HG03565 (cell line): ENCODE measurements around the gene LITAF.
"Not testable (repeated sequence)": the region's sequence is repeated elsewhere in the genome, so short reads cannot be mapped to it uniquely, and the experiment has no call there.

Experiments
- ATAC-seq: cut with Tn5 transposase; IDR thresholded peaks from one replicate; pipeline ENCODE4 v1.9.1; 2021; ENCODE audit warnings: mild to moderate bottlenecking, moderate library complexity; ENCODE audit not compliant: unreplicated experiment

The LITAF gene

DNA sequence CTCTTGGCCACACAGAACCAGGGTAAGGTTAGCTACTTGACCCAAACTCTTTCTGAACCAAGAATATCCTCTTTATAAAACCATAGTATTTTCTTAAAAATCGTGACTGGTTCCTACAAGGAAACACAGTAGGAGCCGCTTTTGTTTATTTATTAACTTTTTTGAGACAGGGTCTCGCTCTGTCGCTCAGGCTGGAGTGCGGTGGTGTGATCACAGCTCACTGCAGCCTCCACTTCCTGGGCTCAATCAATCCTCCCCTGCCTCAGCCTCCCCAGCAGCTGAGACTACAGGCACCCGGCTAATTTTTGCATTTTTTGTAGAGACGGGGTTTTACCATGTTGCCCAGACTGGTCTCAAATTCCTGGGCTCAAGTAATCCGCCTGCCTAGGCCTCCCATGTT, 14.7 kb upstream of the LITAF start:
- no peak for ATAC-seq

DNA sequence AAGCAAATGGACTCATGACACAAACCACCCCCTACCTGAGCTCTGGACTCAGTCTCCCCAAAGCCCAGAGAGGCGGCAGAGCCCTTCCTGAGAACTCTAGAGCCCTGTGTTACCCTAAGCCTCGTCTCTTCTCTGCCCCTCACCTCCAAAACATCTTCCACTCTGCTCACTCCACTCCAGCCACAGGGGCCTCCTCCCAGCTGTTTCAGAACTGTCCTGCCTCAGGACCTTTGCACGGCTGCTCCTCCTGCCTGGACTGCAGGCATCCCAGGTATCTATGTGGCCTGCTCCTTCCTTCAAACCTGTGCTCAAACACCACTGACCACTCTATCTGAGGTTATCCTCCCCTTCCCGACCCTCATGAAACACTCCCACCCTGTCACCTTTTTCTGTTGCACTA, 12.9 kb upstream of the LITAF start:
- no peak for ATAC-seq

DNA sequence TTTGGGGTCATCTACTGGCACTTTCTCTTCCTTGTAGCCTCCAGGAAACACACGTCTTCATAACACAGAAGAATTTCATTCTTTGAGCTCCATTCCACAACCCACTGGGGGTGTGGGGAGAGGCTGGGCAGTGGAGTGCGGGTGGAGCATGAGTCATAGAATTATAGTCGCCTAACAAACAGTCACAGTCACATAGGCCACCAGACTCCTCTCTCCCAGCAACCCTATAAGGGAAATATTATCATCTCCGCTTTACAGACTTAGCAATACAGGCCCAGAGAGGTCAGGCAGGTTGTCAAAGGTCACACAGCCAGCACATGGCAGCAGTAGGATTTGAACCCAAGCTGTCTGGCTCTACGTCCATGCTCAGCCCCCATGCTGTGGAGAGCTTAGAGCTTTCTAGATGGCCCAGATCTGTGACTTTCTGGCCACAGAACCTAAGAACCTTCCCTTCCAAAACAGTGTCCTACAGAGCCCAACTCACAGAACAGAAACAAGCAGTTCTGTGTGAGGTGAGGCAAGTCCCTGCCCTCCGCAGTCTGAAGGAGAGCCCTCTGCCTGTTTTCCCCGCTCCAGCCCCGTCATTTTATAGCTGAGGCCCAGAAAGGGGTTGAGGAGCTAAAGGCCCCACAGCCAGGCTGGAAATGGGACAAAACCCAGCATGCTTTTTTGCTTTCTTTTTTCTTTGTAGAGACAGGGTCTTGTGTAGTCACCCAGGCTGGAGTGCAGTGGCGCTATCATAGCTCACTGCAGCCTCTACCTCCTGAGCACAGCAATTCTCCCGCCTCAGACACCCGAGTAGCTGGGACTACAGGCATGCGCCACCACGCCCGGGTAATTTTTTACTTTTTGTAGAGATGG, 10.7 kb upstream of the LITAF start:
- no peak for ATAC-seq

DNA sequence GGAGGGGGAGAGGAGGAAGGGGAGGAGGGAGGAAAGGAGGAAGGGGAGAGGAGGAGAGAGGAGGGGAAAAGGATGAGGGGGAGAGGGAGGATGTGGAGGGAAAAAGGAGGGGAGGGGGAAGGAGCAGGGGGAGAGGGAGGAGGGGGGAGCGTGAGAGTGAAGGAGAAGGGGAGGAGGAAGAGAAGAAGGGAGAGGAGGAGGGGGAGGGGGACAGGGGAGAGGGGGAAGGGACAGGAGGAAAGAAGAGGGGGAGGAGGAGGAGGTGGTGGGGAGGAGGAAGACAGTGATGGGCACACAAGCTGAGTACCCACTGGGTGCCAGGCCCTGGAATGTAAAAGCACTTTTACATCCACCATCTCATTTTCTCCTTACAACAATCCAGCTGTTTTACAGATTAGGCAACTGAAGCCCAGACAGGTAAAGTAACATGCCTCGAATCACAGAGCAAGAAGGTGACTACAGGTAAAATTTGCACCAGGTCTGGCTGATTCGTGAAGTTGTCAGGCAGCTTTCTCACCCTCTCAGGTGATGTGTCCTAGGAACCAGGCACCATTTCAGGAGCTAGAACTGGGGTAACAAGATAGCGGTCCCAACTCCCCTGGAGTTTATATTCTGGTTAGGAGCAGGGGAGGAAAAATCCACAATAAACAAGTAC, 10.0 kb upstream of the LITAF start:
- no peak for ATAC-seq

DNA sequence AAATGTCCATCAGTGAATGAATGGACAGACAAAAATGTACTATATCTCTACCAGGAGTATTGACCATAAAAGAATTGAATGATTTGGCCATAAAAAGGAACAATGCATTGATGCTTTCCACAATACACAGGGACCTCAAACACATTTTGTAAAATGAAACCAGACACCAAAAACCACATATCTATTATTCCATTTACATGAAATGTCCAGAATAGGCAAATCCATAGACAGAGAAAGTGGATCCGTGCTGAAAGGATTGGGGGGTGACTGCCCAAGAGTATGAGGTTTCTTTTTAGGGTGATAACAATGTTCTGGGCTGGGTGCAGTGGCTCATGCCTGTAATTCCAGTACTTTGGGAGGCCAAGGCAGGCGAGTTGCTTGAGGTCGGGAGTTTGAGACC, 6.9 kb upstream of the LITAF start:
- no peak for ATAC-seq

DNA sequence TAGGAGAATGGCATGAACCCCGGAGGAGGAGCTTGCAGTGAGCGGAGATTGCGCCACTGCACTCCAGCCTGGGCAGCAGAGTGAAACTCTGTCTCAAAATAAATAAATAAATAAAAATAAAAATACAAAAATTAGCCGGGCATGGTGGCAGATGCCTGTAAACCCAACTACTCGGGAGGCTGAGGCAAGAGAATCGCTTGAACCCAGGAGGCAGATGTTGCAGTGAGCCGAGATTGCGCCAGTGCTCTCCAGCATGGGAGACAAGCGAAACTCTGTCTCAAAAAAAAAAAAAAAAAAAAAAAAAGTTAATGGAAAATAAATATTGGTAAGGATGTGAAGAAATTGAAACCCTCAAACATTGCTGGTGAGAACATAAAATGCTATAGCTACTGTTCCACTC, 6.4 kb upstream of the LITAF start:
- ATAC-seq, result not testable (repeated sequence)

DNA sequence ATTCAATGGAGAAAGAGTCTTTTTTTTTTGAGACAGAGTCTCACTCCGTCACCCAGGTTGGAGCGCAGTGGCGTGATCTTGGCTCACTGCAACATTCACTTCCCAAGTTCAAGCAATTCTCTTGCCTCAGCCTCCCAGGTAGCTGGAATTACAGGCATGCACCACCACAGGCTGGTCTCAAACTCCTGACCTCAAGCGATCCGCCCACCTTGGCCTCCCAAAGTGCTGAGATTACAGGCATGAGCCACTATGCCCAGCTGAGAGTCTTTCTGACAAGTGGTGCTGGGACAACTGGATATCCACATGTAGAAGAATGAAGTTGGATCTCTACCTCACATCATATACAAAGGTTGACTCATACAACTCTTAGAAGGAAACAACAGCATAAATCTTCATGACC, 4.9 kb upstream of the LITAF start:
- not testable (repeated sequence) for ATAC-seq

DNA sequence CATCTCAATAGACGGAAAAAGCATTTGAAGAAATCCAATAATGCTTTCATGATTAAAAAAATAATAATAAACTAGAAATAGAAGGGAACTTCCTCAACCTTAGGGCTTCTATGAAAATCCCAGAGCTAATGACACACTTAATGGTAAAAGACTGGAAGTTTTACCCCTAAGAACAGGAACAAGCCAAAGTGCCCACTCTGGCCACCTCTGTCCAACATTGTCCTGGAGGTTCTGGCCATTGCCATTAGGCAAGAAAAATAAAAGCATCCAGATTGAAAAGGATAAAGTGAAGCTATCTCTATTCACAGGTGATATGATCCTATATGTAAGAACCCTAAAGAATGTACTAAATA, 2.5 kb upstream of the LITAF start:
- no peak for ATAC-seq

DNA sequence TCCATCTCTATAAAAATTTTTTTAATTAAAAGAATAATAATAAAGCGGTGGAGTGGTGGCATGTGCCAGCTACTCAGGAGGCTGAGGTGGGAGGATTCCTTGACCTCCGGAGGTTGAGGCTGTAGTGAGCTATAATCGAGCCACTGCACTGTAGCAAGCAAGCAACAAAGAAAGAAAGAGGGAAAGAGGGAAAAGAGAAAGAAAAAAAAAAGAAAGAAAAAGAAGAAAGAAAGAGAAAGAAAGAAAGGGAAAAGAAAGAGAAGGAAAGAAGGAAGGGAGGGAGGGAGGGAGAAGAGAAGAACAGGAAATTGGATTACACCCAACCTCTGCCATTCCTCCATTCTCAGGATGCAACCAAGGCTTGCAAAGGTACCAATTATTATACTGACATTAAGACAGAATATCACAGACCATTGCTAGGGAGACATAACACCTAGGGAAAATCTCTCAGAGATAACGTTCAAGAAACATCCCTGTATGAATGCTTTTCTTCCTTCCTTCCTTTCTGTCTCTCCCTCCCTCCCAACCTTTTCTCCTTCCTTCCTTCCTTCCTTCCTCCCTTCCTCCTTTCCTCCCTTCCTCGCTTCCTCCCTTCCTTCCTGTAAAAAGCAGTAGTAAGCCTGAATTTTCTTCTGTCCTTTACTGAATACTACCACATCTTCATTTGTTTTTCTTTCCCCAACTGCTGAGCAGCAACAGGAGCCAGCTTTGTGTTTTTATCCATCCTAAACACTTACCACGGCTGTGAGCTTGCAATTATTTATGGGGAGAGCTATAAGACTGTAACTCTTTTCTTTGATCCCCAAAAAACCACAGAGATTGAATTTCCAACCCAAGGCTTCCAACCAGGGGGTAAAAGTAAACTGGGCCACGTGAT, 1.8 kb upstream of the LITAF start:
- no peak for ATAC-seq

DNA sequence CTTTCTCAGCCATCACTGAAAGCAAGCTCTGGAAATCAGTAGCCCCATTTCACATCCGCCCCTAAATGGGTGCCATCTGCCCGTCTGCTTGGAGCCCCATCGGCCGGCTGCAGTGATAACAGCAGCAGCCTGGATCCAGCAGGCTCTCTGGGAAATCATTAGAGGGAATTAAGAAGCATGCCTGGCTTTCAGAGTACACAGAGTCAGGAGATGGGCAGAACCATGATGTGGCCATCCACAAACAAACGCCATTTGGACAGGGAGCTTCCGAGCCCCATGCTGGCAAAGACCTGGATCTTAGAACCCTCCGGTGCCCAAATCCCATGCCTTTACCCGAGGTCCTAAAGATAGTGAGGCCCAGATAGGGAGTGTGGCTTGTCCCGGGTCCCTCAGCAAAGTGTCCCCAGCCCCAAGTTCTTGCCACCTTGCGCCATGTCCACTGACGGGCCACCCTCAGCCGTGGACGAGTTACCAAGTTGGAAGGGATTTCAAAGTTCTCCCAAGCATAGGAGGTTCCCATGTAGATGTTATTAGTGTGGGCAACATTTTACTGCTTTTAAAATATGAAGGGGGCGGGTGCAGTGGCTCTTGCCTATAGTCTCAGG, 1.0 kb upstream of the LITAF start:
- no peak for ATAC-seq

DNA sequence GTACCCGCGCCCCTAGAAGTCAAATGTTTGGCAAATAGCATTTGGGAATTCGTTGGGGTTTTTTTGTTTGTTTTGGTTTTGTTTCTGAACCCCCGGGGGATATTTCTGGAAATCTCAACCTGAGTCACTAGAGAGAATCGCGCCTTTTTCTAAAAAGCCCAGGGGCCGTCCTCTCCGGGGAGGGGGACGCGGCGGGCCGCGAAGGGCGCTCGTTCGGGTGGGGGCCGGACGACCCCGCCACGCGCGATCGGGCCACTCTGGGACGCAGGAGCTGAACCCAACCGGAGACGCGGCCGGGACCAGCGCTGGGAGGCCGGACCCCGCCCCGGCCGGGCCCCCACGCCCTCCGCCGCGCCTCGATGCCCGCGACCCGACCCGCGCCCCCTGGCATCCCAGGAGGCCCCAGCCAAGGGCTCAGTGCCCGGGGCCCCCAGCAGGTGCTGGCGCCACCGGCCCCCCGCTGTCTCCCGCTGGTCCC, 302 bp downstream of the LITAF start:
- ATAC-seq, result no peak

DNA sequence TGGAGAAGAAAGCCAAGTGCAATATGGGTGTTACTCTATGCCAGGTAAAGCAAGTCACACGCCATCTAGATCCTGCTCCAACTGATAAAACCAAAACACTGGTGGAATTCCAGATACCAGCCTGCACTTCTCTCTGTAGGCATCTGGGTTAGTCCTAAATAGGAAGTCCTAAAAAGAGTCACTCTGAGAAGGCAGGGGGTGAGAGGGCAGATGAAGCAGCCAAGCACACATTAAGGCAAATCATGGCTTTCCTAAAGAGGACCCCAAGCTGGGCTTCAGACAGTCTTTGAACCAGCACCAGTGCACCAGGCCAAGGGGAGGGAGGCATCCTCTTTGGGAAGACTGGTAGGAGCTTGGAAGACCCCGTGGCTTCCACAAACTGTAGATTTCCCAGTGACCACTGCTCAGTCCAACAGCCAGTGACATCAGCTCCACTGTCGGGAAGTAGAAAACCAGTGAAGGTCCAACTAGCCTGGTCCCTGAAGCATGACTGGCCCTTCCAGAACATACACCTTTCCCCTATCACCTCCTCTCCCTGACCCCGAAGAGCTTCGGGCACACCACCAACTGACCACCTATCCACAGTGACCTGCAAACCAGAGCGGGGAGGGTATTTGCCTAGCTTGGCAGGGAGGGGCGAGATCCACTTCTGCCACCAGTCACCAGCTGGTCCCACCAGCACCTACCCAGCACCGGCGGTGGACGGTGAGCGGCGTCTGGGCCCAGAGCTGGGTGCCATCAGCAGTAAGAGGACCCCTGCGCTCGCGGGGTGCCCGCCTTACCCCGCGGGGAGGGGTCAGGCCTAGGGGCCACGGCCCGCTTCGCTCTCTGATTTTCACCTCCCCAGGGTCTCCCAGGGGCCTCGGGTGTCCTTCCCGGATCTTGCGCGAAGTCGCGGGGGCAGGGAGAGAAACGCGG, 1.0 kb downstream of the LITAF start:
- ATAC-seq, result no peak

DNA sequence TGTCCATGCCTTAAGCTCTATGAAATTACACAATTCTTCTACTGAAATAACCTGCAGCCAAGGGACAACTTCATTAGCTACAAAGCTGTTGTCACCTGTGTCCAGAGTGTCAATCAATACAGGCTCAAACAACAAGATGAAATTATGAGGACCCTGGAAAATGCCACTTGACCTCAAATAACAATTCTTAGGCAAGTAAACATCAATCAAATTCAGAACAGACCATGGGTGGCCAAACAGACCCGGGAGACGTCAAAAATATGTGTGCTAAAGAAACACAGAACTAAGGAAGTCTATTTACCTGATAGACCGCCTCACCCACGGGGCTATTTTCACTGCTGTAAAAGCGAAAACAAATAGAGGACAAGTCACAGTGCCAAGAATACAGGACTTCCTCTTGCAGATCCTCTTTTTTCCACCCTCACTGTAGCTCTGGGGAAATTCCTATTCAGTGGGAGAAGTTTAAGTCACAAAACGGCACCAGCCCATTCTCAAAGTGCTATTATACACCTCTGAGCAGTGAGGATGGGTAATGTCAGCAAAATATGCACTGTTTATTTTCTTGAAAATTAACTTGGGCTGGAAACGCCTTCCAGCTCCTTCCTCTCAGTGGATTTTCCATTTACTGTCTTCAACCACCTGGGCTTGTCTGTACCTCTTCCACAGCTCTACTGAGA, 2.7 kb downstream of the LITAF start:
- ATAC-seq, result no peak

DNA sequence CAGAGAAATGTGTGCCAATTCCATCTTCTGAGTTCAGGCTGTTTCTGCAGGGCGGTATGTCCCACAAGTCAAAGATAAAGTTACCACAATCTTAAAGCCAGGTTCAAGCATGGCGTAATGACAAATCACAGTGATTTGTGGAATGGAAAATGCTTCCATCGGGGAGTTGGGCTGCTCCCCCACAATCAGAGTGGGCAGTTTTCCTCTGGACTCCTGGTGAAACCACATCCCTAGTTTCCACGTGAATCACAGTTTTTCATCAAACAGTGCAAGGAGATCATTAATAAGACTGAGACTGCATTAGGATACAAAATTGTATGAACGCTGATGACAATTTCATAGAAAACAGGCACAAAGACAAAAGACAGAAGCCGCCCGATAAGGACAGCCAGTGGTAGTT, 3.6 kb downstream of the LITAF start:
- ATAC-seq, result no peak

DNA sequence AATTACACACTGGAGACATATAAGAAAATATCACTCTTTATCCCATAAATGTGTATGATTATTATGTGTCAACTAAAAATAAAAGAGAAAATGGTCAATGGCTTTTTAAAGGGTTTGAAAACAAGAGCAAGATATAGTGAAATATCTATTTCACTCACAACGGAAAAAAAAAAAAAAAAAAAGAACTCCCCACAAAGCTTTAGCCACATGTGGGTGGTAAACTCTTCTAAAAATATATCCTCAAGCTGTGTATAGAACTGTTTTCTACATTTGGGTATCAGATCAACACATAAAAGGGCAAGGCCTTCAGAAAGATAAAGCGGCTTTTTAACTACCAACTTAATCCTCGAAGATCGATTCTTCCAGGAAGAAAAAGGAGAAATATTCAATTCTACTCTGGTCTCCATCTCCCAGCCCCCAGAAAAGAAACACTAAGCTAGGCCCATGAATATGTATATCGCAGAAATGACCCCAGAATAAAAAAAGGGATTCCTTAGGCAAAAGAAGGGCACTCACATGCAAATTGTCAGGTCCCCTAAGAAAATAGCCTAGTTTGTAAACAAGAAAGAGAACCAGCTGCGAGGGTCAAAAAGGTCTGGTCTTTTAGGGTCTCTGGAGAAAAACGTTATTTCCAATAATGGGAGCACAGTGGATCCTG, 4.4 kb downstream of the LITAF start:
- ATAC-seq, result no peak

DNA sequence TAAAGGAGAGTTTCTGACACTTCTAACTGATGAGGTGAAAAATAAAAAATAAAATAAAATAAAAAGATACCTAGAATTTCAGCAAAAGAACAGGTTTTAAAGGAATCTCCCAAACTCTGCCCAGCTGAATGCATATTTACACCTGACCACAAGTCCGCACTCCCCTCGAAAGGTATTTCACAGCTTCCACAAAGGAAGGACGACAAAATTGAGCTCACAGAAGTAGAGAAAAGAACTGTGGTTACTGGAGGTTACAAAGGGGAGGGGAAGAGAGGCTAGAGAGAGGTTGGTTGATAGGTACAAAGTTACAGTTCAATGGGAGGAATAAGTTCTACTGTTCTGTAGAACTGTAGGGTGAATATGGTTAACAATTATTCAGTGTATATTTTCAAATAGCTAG, 5.0 kb downstream of the LITAF start:
- ATAC-seq, result no peak

DNA sequence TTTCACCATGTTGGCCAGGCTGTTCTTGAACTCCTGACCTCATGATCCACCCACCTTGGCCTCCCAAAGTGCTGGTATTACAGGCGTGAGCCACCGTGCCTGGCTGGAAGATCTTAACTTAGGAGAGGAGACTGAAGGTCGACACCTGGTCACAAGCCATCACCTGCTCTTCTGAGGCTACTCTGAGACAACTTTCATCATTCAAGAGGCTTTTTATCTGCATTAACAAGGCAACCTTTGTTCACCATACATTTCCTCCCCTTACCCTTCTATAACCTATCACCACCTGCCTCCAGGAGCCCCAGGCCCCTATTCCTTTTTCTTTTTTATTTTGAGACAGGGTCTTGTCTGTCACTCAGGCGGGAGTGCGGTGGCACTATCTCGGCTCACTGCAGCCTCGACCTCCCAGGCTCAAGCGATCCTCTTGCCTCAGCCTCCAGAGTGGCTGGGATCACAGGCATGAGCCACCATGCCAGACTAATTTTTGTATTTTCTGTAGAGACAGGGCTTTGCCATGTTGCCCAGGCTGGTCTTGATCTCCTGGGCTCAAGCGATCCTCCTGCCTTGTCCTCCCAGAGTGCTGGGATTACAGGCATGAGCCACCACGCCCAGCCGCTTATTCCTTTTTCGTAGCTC, 6.2 kb downstream of the LITAF start:
- ATAC-seq, result no peak

DNA sequence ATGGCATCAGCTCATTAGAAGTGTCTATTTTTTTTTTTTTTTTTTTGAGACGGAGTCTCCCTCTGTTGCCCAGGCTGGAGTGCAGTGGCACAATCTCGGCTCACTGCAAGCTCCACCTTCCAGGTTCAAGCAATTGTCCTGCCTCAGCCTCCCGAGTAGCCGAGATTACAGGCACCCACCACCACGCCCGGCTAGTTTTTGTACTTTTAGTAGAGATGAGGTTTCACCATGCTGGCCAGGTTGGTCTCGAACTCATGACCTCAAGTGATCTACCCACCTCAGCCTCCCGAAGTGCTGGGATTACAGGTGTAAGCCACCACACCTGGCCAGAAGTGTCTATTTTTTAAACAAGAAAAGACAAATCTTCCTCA, 9.4 kb downstream of the LITAF start:
- not testable (repeated sequence) for ATAC-seq
